ENCODE data around the gene ABCG8. TPM values are rescaled to one million over a fixed set of nuclear protein-coding genes. Genes with fewer than 3 reads are reported as not detected.

Gene ABCG8
- total RNA-seq, 2 experiments from 2014 or later, result not detected

DNA sequence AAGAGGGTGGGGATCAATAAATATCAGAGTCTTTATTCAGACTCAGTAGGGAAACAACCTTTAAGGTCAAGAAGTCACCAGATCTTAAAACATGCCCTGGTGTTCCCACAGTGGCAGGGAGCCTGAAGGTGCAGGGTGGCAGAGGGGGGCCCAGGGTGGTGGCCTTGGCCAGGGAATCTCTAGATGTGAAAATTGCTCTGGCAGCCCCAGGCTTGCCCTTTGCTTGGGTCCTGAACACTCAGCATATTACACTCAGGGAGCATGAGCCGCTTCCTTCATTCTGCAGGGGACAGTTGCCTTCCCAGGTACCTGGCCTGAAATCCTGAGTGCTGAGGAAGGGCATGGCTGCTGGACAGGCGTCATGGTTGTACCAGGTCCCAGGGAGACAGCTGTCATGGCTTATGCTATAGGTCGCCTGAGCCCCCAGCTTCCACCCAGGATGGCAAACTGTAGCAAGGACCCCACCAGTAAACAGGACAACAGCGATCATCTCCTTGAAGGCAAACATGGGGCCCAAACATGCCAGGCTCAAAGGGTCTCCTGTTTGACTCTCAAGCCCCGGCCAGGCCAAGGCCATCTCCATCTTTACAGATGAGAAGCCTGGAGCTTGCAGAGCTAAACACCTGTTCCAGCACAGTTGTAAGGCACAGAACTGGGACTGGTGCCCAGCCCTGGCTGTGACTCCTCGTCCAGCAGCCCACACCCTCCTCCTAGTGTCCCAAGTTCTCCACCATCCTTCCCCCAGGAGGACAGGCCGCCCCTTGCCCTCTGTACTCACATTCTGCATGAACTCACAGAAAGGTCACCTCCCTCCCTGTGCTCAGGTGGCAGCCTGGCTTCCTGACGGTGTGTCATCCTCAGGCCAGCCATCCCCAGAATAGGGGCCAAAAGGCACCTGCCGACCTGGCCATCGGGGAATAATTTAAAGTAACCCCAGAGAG, 14.6 kb downstream of the ABCG8 start:
- ChIA-PET CTCF (no interaction called here), POLR2A (no interaction called here)

DNA sequence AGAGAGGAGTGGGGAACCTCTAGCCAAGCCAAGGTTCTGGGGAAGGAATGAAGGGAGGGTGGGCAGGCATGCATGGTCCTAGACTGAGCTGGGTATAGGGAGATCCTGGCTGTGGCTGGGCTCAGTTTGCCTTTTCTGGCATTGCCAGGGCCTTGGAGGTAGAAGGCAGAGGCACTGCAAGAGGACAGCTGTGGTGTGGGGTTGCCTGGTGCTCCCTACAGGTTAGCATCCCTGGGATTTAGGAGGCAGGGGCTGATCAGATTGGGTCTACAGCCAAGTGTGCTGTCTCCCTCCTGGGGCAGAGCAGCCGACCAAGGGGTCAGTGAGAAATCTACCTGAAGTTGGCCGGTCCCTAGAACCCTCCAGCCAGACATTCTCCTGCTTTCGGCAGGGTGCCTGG, 15.9 kb downstream of the ABCG8 start:
- ChIA-PET CTCF (no interaction called here), POLR2A (no interaction called here)

DNA sequence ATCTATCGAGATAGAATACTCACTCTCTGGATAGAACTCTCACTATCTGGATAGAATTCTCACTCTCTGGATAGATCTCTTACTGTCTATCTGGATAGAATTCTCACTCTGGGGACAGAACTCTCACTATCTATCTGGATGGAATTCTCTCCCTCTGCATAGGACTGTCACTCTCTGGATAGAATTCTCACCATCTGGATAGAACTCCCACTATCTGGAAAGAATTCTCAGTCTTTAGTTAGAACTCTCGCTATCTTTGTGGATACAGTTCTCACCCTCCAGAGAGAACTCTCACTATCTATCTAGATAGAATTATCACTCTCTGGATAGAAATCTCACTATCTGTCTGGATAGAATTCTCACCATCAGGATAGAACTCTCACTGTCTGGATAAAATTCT, 16.5 kb downstream of the ABCG8 start:
- POLR2A ChIA-PET, result no interaction called here
- CTCF ChIA-PET, result no interaction called here

DNA sequence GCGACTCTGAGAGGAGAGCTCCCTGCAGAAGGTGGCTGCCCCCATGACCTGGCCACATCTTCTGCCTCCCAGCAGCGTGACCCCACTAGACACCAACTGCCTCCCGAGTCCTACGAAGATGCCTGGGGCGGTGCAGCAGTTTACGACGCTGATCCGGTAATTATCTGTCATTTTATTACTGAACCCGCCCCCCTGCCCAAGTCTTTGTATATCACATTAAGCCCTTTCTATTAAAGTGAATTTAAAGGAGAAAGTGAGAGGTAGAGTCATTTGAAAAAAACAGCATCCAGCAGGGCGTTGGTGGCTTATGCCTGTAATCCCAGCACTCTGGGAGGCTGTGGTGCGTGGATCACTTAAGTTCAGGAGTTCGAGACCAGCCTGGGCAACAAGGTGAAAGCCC, 33.4 kb downstream of the ABCG8 start:
- ChIA-PET CTCF (interaction anchor here (2.0 kb wide), 1 partner anchor 13 kb away, joined by 6 read pairs; no protein-coding TSS in a partner anchor), POLR2A (no interaction called here)

GRCh38 chr2:43874776-43875451, 36.1 kb downstream of the ABCG8 start:
- CTCF ChIA-PET, result no interaction called here
- POLR2A ChIA-PET, result no interaction called here

DNA sequence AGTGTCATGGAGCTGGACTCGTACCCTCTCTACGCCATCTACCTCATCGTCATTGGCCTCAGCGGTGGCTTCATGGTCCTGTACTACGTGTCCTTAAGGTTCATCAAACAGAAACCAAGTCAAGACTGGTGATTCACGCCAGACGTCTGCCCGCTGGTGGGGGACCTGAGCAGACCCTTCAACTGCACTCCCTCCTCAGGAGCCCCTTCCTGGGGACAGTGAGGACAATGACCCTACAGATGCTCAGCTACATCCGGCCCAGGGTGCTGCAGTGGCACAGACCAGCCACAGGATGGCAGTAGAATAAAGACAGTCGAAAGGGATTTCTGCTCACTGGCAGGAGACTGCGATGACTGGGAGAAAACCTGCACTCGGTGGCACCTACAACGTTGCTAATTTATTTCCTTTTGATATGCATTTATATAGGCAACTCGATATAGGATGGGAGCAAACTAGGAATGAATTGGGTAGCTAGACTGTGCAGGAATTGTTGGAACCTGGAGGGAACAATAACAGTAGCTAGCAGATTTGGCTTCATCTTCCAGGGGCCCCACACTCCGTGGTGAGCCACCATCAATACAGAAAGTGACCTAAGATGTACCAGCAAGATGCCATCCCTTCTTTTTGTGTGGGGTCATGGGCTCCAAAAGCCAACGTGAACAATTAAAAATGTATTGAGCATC, 39.2 kb downstream of the ABCG8 start:
- POLR2A ChIA-PET, result no interaction called here
- CTCF ChIA-PET, result interaction anchor here (1.0 to 1.3 kb wide), 6 partner anchors 8 to 262 kb away, joined by 3 to 8 read pairs (median 4); no protein-coding TSS in a partner anchor

GRCh38 chr2:43879261-43879660, 40.5 kb downstream of the ABCG8 start:
- ChIA-PET CTCF (no interaction called here), POLR2A (no interaction called here)

- ChIA-PET POLR2A (no interaction called here), CTCF (no interaction called here)
These were observed 41.7 kb downstream of the ABCG8 start for GRCh38 chr2:43880471-43880870.

DNA sequence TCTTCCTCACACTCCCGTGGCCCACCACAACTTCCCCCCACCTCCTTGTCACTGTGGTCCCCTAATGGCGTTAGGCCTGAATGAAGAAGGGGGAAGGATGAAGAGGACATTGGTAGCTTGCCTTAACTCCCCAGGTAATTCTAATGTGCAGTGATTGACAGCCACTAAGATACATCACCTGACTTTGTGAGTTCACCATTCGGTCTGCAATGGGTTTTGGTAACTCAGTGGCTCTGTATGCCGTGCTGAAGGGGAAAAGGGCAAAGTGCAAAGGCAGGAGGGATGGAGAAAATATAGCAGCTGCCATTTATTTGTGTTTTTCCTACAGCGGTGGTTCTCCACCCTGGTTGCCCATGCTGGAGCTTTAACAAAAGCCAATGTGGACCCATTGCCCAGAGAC, 42.2 kb downstream of the ABCG8 start:
- CTCF ChIA-PET, result no interaction called here
- POLR2A ChIA-PET, result no interaction called here

GRCh38 chr2:43882312-43882711, 43.5 kb downstream of the ABCG8 start:
- ChIA-PET CTCF (no interaction called here), POLR2A (no interaction called here)

- POLR2A ChIA-PET, result no interaction called here
- CTCF ChIA-PET, result interaction anchor here (1.9 kb wide), 1 partner anchor 12 kb away, joined by 6 read pairs; no protein-coding TSS in a partner anchor
These were observed 45.9 kb downstream of the ABCG8 start for GRCh38 chr2:43884689-43885088.

DNA sequence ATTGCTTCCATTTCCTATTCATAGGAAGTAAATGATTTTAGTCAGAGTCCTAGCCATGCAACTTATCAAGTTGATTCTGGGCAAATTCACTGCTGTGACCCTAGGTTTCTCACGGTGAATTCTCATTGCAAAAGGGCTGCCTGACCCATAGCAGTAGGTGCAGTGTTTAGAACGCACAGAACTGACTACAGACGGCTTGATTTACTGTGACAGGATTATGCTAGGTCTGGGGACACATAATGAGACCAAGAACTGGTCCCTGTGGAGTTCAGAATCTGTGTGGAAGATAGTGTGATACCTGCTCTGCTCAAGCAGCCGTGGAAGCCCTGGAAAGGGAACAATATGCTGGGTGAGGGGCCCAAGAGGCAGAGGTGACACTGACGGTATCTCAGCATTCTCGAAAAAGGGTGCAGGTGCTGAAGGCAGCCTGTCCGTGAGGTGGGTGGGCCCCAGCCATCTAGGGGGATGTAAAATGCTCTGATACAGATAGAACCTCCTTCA, 46.4 kb downstream of the ABCG8 start:
- POLR2A ChIA-PET, result no interaction called here
- CTCF ChIA-PET, result interaction anchor here (1.9 kb wide), 1 partner anchor 13 kb away, joined by 6 read pairs; no protein-coding TSS in a partner anchor

- CTCF ChIA-PET, result no interaction called here
- POLR2A ChIA-PET, result no interaction called here
These were observed 48.4 kb downstream of the ABCG8 start for GRCh38 chr2:43887176-43887575.

- POLR2A ChIA-PET, result no interaction called here
These were observed 50.6 kb downstream of the ABCG8 start for GRCh38 chr2:43889416-43889815.

DNA sequence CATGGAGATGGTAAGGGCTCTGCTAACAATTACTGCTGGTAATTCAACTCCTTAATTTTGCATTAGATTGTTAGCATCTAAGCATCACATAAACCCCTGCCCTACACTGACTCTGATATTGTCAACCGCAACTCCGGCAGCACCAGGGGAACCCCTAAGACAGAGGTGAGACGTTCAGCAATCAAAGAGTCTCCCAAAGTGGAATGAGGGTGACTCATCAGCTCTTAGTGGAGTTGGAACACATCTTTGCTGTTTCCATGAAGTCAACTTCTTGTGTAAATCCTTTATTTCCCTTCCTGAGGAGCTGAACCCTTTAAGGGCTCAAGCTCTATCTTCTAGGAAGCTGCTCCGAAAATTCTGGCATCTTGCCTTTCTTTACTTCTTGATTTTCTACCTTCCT, 52.1 kb downstream of the ABCG8 start:
- POLR2A ChIA-PET, result interaction anchor here (1.0 kb wide), 1 partner anchor 24 kb away, joined by 3 read pairs; no protein-coding TSS in a partner anchor
- CTCF ChIA-PET, result no interaction called here

More at GRCh38 chr2:43889416-43889815, 50.6 kb downstream of the ABCG8 start:
- CTCF ChIA-PET, result interaction anchor here (1.8 kb wide), 1 partner anchor 11 kb away, joined by 8 read pairs; no protein-coding TSS in a partner anchor

- CTCF ChIA-PET, result no interaction called here
- POLR2A ChIA-PET, result no interaction called here
These were observed 56.0 kb downstream of the ABCG8 start for GRCh38 chr2:43894743-43895142.

GRCh38 chr2:43896906-43897305, 58.1 kb downstream of the ABCG8 start:
- CTCF ChIA-PET, result no interaction called here
- POLR2A ChIA-PET, result no interaction called here

GRCh38 chr2:43897492-43897891, 58.7 kb downstream of the ABCG8 start:
- ChIA-PET CTCF (no interaction called here), POLR2A (no interaction called here)

GRCh38 chr2:43898134-43898837, 59.5 kb downstream of the ABCG8 start:
- ChIA-PET POLR2A (no interaction called here), CTCF (no interaction called here)

GRCh38 chr2:43898838-43899346, 60.1 kb downstream of the ABCG8 start:
- ChIA-PET POLR2A (no interaction called here), CTCF (no interaction called here)
